WTC11 (cell line): ENCODE data around the gene DMPK. TPM values are rescaled to one million over a fixed set of nuclear protein-coding genes. Genes with fewer than 3 reads are reported as not detected.

ENCODE experiments used
- ATAC-seq: fragments of 200-7000 bp; cut with Tn5 transposase; 2 replicates; pipeline ENCODE4 v1.10.0; 2021; ENCODE audit warnings: mild to moderate bottlenecking, moderate library complexity
- CTCF ChIA-PET: fragments of 300-600 bp; sonication (Branson Sonifier 250); formaldehyde crosslinking; loops from one replicate; lab custom pipeline; 2021; ENCODE audit warnings: antibody characterized with exemption; lab: Charles Lee
- POLR2A ChIA-PET: fragments of 350-600 bp; sonication (Branson Sonifier 250); formaldehyde crosslinking; loops from one replicate; lab custom pipeline; 2021; ENCODE audit warnings: antibody characterized with exemption; lab: Charles Lee
- DNase-seq: peaks from one replicate; pipeline ENCODE4 v3.0.0; 2021; ENCODE audit warnings: low spot score
- H3K27ac Mint-ChIP-seq: 2 replicates; pipeline ENCODE4 v1.8.0; 2021; ENCODE audit warnings: mixed read lengths
- H3K27me3 Mint-ChIP-seq: 2 replicates; pipeline ENCODE4 v1.8.0; 2021; ENCODE audit warnings: low read depth, mild to moderate bottlenecking, moderate library complexity, mixed read lengths
- H3K36me3 Mint-ChIP-seq: 2 replicates; pipeline ENCODE4 v1.8.0; 2021; ENCODE audit warnings: mixed read lengths
- H3K4me1 Mint-ChIP-seq: 2 replicates; pipeline ENCODE4 v1.8.0; 2022; ENCODE audit warnings: mixed read lengths
- H3K4me3 Mint-ChIP-seq: 2 replicates; pipeline ENCODE4 v1.8.0; 2021; ENCODE audit warnings: mild to moderate bottlenecking, moderate library complexity, mixed read lengths
- H3K9me3 Mint-ChIP-seq: 2 replicates; pipeline ENCODE4 v1.8.0; 2021; ENCODE audit warnings: mixed read lengths
- ATF1 ChIP-seq: sonication (generic); formaldehyde crosslinking; IDR thresholded peaks from 2 replicates; pipeline ENCODE4 v1.8.1; 2023; ENCODE audit warnings: mild to moderate bottlenecking, moderate library complexity, missing genetic modification reagents
- E2F5 ChIP-seq: sonication (generic); formaldehyde crosslinking; IDR thresholded peaks from 2 replicates; pipeline ENCODE4 v1.8.1; 2022; ENCODE audit warnings: mild to moderate bottlenecking, moderate library complexity, missing genetic modification reagents
- ERG ChIP-seq: fragments of 250-450 bp; sonication (Bioruptor Pico); IDR thresholded peaks from 2 replicates; pipeline ENCODE4 v1.8.0; 2021; ENCODE audit warnings: mild to moderate bottlenecking
- FOXP1 ChIP-seq: sonication (generic); formaldehyde crosslinking; IDR thresholded peaks from 2 replicates; pipeline ENCODE4 v1.8.0; 2022; ENCODE audit warnings: missing genetic modification reagents, mild to moderate bottlenecking, moderate library complexity, borderline replicate concordance
- MLX ChIP-seq: sonication (generic); formaldehyde crosslinking; IDR thresholded peaks from 2 replicates; pipeline ENCODE4 v1.8.1; 2023; ENCODE audit warnings: mild to moderate bottlenecking, missing genetic modification reagents, moderate library complexity
- NFE2L1 ChIP-seq: sonication (generic); formaldehyde crosslinking; IDR thresholded peaks from 2 replicates; pipeline ENCODE4 v1.8.1; 2023; ENCODE audit warnings: missing genetic modification reagents
- NFYB ChIP-seq: sonication (generic); formaldehyde crosslinking; conservative IDR thresholded peaks from 2 replicates; pipeline ENCODE4 v1.8.0; 2022; ENCODE audit warnings: low read depth, missing genetic modification reagents
- SP1 ChIP-seq: sonication (generic); formaldehyde crosslinking; conservative IDR thresholded peaks from 2 replicates; pipeline ENCODE4 v1.8.1; 2022; ENCODE audit warnings: missing genetic modification reagents
- ZMAT4 ChIP-seq: fragments of 250-450 bp; sonication (Bioruptor Pico); IDR thresholded peaks from 2 replicates; pipeline ENCODE4 v1.9.0; 2021; ENCODE audit warnings: mild to moderate bottlenecking
- ZNF263 ChIP-seq: sonication (generic); formaldehyde crosslinking; IDR thresholded peaks from 2 replicates; pipeline ENCODE4 v1.8.1; 2022; ENCODE audit warnings: low read depth, mild to moderate bottlenecking, moderate library complexity, missing genetic modification reagents
- ZNF281 ChIP-seq: sonication (generic); formaldehyde crosslinking; IDR thresholded peaks from 2 replicates; pipeline ENCODE4 v1.8.0; 2023; ENCODE audit warnings: mild to moderate bottlenecking, missing genetic modification reagents
- ZNF423 ChIP-seq: fragments of 250-450 bp; sonication (Bioruptor Pico); IDR thresholded peaks from 2 replicates; pipeline ENCODE4 v2.1.2; 2022; ENCODE audit warnings: mild to moderate bottlenecking, moderate library complexity
- total RNA-seq: library from RNA; stranded (reverse); gene quantifications from 3 replicates; pipeline ENCODE4 v1.2.3, GENCODE V29; 2021
- TF ChIP-seq, protein P1 (sequence below): sonication (generic); formaldehyde crosslinking; IDR thresholded peaks from 2 replicates; pipeline ENCODE4 v1.8.0; 2022; ENCODE audit warnings: mild to moderate bottlenecking, missing genetic modification reagents
- TF ChIP-seq, protein P2 (sequence below): sonication (generic); formaldehyde crosslinking; IDR thresholded peaks from 2 replicates; pipeline ENCODE4 v1.8.1; 2023; ENCODE audit warnings: mild to moderate bottlenecking, moderate library complexity, missing genetic modification reagents

Gene DMPK
- total RNA-seq, 1 experiment from 2014 or later, result 42.7 TPM

DNA sequence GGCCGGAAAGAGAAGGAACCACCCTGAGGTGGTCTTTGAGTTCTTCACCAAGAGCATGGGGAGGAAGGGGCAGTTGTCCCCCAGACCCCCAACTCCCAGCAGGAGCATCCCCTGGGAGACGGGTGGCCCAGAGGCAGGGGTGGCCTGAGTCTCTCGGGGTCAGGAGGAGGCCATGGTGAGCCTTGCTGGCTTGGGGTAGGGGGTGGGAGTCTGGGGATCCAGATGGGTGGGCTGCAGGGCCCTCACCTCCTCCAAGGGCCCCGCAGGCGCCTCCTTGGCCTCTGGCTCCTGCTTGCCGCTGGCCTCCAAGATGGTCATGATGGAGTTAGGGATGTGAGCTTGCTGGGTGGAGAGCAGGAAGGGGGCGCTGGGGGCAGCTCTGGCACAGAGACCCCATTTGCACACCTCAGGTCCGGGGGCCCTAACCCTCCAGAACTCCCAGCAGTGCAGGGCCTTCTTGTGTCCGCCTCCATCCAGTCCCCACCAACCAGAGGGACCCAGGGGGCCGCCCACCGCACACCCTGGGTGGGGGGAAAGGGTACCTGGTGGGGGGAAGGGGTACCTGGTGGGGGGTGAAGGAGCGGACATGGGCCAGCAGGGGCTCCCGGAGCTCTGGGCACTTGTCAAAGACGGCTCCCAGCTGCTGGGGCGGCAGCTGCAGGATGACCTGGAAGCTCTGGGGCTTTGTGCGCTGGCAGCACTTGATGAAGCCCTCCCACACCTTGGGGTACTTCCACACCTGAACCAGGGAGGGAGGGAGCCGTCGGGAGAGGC lies 34.1 kb upstream of the DMPK start:
- peak overlapping the region; percentile 76 for H3K27ac Mint-ChIP-seq
- H3K4me3 Mint-ChIP-seq, result peak overlapping the region; percentile 89
- ATAC-seq (no peak; the same call in 1 of the 2 replicates), DNase-seq (peak; percentile 34)
- no peak for TF ChIP-seq ZNF263 (CRISPR knock-in tag)
- no peak for TF ChIP-seq ZNF423 (CRISPR knock-in tag)
- TF ChIP-seq NFYB (CRISPR knock-in tag), result no peak
- TF ChIP-seq FOXP1 (CRISPR knock-in tag), result no peak
- TF ChIP-seq, protein P1, sequence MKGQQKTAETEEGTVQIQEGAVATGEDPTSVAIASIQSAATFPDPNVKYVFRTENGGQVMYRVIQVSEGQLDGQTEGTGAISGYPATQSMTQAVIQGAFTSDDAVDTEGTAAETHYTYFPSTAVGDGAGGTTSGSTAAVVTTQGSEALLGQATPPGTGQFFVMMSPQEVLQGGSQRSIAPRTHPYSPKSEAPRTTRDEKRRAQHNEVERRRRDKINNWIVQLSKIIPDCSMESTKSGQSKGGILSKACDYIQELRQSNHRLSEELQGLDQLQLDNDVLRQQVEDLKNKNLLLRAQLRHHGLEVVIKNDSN, result no peak
- no peak for TF ChIP-seq ATF1 (CRISPR knock-in tag)
- no peak for TF ChIP-seq SP1 (CRISPR knock-in tag)
- TF ChIP-seq ERG (CRISPR knock-in tag), result 0 out of 2 replicates have a peak, but pooled peaks have one; percentile 29
- TF ChIP-seq, protein P2, sequence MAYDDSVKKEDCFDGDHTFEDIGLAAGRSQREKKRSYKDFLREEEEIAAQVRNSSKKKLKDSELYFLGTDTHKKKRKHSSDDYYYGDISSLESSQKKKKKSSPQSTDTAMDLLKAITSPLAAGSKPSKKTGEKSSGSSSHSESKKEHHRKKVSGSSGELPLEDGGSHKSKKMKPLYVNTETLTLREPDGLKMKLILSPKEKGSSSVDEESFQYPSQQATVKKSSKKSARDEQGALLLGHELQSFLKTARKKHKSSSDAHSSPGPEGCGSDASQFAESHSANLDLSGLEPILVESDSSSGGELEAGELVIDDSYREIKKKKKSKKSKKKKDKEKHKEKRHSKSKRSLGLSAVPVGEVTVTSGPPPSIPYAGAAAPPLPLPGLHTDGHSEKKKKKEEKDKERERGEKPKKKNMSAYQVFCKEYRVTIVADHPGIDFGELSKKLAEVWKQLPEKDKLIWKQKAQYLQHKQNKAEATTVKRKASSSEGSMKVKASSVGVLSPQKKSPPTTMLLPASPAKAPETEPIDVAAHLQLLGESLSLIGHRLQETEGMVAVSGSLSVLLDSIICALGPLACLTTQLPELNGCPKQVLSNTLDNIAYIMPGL, result peak; percentile 43; the same call in 1 of the 2 replicates
- 0 out of 2 replicates have a peak, but pooled peaks have one; percentile 39 for TF ChIP-seq ZNF281 (CRISPR knock-in tag)
- TF ChIP-seq MLX (CRISPR knock-in tag), result no peak
- 0 out of 2 replicates have a peak, but pooled peaks have one; percentile 15 for TF ChIP-seq NFE2L1 (CRISPR knock-in tag)
- TF ChIP-seq E2F5 (CRISPR knock-in tag), result 0 out of 2 replicates have a peak, but pooled peaks have one; percentile 17
- TF ChIP-seq ZMAT4 (CRISPR knock-in tag), result no peak
- ChIA-PET POLR2A (interaction anchor here (0.6 to 4.0 kb wide), 7 partner anchors 17 to 172 kb away, joined by 3 to 47 read pairs (median 4); partner anchors contain the start of genes DMWD, FOXA3, SIX5 and SYMPK), CTCF (interaction anchor here (0.5 to 7.2 kb wide), 79 partner anchors 9 to 1535 kb away, joined by 3 to 135 read pairs (median 5); partner anchors contain the start of genes CALM3, DMPK, DMWD and FBXO46)
- H3K9me3 Mint-ChIP-seq, result no peaks in the 10 kb centered on the region
- peaks cover 12% of the 10 kb centered on the region for H3K36me3 Mint-ChIP-seq
- peaks cover 37% of the 10 kb centered on the region for H3K4me1 Mint-ChIP-seq
- no peaks in the 10 kb centered on the region; the same call in none of the 2 replicates for H3K27me3 Mint-ChIP-seq
